IPS-15b (cell line): ENCODE data around the gene FRMD4A.

Source experiments
- H3K27me3 ChIP-seq: one replicate; pipeline ENCODE4 v1.6.1; 2013; ENCODE audit warnings: low read length; ENCODE audit not compliant: control insufficient read depth, insufficient read depth
- H3K36me3 ChIP-seq: one replicate; pipeline ENCODE4 v1.6.1; 2013; ENCODE audit warnings: low read length; ENCODE audit not compliant: control insufficient read depth, insufficient read depth
- H3K4me1 ChIP-seq: one replicate; pipeline ENCODE4 v1.6.1; 2013; ENCODE audit warnings: mild to moderate bottlenecking, low read length; ENCODE audit not compliant: control insufficient read depth, insufficient read depth
- H3K4me3 ChIP-seq: one replicate; pipeline ENCODE4 v1.5.1; 2013; ENCODE audit warnings: low read depth, low read length
- H3K9ac ChIP-seq: one replicate; pipeline ENCODE4 v1.6.1; 2013; ENCODE audit warnings: low read depth, mild to moderate bottlenecking, low read length
- H3K9me3 ChIP-seq: one replicate; pipeline ENCODE4 v1.6.1; 2013; ENCODE audit warnings: mild to moderate bottlenecking, low read length; ENCODE audit not compliant: control insufficient read depth, insufficient read depth

The FRMD4A gene

DNA sequence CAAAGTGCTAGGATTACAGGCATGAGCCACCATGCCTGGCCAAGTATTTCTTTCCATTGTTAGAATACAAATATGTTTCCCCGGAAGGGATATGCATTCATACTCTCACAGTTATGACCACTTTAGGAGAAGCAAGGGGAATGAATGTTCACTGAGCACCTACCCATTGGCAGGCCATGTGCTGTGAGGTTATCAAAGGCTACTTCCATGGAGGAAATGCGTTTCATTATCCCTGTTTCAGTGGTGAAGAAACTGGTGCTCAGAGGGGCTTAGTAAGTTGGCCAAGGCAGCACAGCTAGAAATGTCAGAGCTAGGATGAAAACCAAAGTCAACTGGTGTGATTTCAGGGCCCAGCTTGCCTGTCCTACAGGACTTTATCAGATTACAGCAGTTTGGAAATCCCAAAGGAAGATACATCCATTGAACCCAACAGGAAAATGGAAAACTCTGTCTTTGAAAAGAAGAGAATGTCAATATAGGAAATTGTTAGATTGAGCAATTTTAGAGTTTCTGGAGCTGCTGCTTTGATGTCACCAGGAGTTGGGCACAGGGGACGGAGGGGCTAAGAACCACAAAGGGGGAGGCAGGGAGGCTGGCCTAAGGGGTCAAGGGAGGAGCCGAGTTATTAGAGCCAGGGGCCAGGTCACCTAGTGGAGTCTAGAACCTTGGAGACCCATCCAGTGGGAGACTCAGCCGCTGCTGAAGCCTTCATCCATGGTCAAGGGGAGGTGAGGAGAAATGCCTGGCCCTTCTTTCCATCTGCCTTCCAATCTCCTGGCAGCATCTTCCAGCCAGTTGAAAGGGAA lies 319.8 kb downstream of the FRMD4A start:
- H3K4me1 ChIP-seq: peaks cover 13% of the 10 kb centered on the region
- no peaks in the 10 kb centered on the region for H3K27me3 ChIP-seq
- no peak overlapping the region for H3K4me3 ChIP-seq
- no peaks in the 10 kb centered on the region for H3K36me3 ChIP-seq
- no peak overlapping the region for H3K9ac ChIP-seq
- H3K9me3 ChIP-seq: no peaks in the 10 kb centered on the region

DNA sequence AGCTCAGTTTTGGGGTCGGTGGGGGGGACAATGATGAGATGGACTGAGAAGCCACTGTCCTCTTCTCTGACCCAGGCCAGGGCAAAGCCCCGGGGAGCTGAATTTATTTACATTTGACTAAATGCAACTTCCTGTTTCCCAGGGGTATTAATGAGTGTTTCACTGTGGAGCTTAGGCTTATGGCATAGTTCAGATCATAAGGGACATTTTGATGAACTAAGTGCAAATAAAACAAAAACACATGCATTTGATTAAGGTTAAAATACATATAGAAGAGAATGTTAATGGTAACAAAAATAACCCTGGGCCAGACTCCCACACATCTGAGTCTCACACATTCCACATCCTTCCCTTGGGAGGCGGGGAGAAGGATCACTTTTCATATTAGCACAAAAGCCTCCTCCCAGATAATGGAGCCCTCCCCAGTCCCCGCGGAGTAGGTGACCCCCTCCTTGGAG lies 320.6 kb downstream of the FRMD4A start:
- Histone ChIP-seq H3K27me3 (no peaks in the 10 kb centered on the region), H3K9me3 (no peaks in the 10 kb centered on the region), H3K36me3 (no peaks in the 10 kb centered on the region), H3K4me1 (peaks cover 13% of the 10 kb centered on the region), H3K4me3 (no peak overlapping the region), H3K9ac (no peak overlapping the region)

DNA sequence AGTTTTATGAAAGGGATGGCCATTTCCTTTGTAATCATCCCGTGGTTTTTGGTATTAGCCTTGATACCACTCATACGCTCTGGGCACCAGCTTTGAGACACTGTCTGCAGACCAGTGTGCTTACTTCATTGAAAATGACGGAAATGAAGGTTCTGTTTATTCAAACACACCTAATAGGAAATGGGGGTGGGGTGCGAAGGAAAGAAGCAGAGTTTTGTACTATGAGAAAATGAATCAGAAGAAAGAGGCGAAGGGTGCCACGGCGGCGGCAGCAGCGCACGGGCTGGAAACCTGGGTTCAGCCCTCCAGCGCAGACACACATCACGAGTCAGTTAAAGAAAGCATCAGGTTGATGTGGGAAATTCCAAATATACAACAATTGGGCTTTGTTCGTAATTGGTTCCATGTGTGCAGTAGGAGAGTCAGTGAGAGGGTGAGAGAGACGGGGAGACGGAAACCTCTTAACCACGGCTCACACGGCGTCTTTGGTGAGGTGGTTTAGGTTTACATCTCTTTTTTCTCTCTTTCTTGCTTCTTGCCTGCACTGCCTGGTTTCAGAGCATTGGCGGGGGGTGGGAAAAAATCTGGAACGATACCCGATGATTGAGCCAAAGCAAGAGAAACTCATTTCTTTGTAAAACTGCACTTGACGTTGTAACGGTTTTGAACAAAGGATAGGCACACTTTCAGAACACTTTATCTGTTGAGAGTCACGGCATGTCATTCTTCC lies 321.2 kb downstream of the FRMD4A start:
- no peaks in the 10 kb centered on the region for H3K27me3 ChIP-seq
- no peak overlapping the region for H3K4me3 ChIP-seq
- no peaks in the 10 kb centered on the region for H3K9me3 ChIP-seq
- no peaks in the 10 kb centered on the region for H3K36me3 ChIP-seq
- peaks cover 13% of the 10 kb centered on the region for H3K4me1 ChIP-seq
- no peak overlapping the region for H3K9ac ChIP-seq

DNA sequence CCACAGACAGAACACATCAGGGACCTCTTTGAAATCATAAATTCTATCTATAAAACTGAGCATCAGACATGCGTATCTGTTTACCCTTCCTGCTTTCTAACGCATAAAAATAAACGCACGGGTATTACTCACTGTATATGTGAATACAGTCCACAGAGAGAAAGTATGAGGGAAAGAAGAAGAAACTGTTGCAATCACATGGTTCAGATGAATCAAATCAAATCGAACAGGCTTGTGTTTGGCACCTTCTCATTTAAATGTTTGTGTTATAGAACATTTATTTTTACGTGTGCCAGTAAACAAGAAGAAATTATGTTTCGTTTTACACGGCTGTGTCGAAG lies 322.0 kb downstream of the FRMD4A start:
- H3K9me3 ChIP-seq: no peaks in the 10 kb centered on the region
- peaks cover 13% of the 10 kb centered on the region for H3K4me1 ChIP-seq
- no peaks in the 10 kb centered on the region for H3K36me3 ChIP-seq
- no peak overlapping the region for H3K4me3 ChIP-seq
- H3K27me3 ChIP-seq: no peaks in the 10 kb centered on the region
- no peak overlapping the region for H3K9ac ChIP-seq

DNA sequence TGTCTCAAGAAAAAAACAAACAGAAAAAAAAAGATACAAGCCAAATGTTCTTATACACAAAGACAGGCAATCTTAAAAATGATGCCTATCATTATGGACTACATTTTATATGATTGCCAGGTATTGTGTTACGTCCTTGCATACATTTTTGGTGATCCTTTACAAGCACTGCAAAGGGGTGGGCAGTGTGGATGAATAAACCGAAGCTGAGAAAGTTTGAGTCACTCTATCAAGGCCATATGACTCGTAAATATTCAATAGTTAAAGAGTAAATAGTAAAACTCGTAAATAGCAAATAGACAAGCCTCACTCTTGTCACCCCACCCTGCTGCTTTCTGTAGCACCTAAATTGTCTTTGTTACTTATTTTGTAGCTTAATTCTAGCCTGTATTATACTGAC lies 326.2 kb downstream of the FRMD4A start:
- no peaks in the 10 kb centered on the region for H3K27me3 ChIP-seq
- H3K4me1 ChIP-seq: peaks cover 2% of the 10 kb centered on the region
- no peaks in the 10 kb centered on the region for H3K9me3 ChIP-seq
- no peak overlapping the region for H3K4me3 ChIP-seq
- no peak overlapping the region for H3K9ac ChIP-seq
- no peaks in the 10 kb centered on the region for H3K36me3 ChIP-seq

DNA sequence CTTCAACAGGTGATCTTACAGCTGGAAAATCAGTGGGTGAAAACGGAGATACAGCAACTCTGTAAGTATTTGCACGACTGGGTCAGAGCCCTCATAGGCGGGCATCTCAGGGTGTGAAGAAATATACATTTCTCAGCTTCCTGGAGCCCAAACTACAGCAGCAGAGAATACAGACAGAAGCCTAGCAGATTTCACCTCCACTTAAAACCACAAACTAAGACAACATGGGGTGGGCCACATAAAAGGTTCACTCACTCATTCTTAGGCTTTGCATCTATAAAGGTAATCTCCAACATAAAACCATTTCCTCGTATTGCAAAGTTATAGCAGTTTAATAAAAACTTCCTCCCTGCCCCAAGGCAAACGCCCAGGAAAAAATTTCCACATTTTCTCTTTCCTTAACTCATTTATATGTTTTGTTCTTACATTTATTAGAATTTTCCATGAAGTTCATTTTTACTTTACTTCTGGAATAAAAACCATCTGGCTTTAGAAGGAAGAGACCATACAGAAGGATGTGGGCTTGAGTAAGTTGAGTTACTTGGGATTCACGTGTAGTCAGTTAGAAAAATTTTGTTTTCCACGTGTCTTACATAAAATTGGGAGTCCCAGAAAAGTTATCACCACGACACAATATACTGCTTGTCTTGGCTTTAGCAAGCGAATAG lies 327.1 kb downstream of the FRMD4A start:
- no peak overlapping the region for H3K9ac ChIP-seq
- H3K4me1 ChIP-seq: no peaks in the 10 kb centered on the region
- no peak overlapping the region for H3K4me3 ChIP-seq
- no peaks in the 10 kb centered on the region for H3K9me3 ChIP-seq
- no peaks in the 10 kb centered on the region for H3K27me3 ChIP-seq
- no peaks in the 10 kb centered on the region for H3K36me3 ChIP-seq

DNA sequence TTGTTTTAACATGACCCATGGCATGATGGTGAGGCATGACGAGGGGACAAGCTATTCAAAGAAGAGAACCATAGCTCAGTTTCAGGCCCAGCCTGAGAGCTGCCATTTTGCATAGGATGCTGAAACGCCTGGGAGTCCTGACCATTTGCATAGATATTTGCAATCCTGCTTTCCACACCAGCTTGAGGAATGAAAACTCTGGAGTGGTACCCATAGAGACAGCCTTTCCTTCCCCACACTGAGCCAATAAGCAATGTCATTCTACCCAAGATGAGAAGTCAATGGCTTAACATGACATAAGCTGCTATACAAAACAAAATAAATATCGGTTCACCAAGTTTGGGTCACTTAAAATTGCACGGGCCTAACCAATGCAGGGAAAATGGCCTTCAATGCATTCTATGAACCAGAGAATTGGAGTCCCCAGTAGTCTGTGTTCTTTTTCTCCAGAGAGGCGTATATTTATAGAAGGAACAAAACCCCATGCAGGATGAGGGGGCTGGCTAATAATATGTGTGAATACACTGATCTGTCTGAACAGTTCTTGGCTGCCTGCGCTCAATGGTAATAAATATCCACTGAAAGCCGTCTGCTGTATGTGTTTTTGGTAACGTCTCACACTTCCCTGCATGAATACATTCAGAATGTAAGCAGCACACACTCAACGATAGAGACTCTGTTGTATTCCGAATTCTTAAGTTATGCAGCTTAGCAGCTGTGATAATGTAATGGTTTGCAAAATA lies 329.3 kb downstream of the FRMD4A start:
- H3K4me1 ChIP-seq: no peaks in the 10 kb centered on the region
- H3K9ac ChIP-seq: no peak overlapping the region
- H3K4me3 ChIP-seq: no peak overlapping the region
- no peaks in the 10 kb centered on the region for H3K36me3 ChIP-seq
- H3K9me3 ChIP-seq: no peaks in the 10 kb centered on the region
- no peaks in the 10 kb centered on the region for H3K27me3 ChIP-seq

DNA sequence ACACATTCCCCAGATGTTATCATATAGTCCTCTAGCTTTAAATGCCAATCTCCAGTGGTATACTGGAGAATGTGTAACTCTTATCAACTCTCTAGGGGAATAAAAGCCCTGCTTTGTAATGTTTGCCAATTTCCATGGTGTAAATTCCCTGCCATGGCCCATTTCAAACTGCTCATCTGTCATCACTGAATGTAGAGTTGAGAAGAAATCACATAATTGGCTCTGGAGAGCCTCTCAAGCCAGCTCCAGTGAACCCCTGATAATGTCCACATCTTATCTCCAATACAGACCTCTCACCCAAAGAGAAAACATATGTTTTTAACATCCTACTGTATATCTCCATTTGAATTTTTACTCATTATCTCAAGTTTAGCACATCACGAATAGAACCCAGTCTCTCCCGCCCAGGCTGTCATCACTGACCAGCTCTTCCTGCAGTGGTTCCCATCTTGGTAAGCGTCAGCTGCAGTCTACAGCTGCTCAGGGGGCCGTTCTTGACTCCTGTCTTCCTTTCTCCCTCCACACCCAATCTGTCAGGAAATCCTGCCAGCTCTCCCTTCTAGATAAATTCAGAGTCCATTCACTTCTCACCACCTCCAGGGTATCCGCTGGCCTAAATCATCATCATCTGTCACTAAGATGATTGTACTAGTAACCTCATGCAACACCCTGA lies 332.4 kb downstream of the FRMD4A start:
- H3K9ac ChIP-seq: no peak overlapping the region
- no peaks in the 10 kb centered on the region for H3K36me3 ChIP-seq

DNA sequence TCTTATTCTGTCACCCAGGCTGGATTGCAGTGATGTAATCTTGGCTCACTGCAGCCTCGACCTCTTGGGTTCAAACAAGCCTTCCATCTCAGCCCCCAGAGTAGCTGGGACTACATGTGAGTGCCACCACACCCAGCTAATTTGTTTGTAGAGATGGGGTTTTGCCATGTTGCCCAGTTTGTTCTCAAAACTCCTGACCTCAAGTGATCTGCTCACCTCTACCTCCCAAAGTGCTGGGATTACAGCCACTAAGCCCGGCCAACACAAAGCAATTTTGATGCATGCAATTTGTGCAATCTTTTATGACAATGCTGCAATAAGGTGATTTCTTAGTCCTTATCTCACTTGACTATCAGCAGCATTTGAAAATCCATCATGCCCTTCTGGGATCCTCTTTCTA lies 333.1 kb downstream of the FRMD4A start:
- Histone ChIP-seq H3K9ac (no peak overlapping the region), H3K4me3 (no peak overlapping the region), H3K9me3 (no peaks in the 10 kb centered on the region), H3K4me1 (no peaks in the 10 kb centered on the region), H3K36me3 (no peaks in the 10 kb centered on the region), H3K27me3 (no peaks in the 10 kb centered on the region)

More for the DNA sequence above, 332.4 kb downstream of the FRMD4A start:
- H3K4me1 ChIP-seq: no peaks in the 10 kb centered on the region
- H3K27me3 ChIP-seq: no peaks in the 10 kb centered on the region
- H3K9me3 ChIP-seq: no peaks in the 10 kb centered on the region
- H3K4me3 ChIP-seq: no peak overlapping the region

DNA sequence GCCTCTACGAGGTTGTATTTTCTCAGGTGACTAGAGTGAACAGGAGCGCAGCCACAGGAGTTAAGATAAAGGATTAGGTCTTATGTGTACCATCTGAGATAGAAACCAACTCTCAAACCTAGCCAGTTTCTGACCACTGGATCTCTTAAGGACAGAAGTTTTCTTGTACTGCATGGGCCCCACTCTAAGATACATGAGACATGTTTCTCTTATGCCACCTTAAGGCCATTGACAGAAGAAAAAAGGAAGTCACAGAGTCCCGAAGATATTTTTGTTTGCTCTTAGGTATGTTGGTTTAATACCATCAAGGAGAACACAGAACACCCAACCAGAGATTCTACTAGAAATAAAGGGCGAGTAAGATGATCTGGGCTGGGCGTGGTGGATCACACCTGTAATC lies 335.8 kb downstream of the FRMD4A start:
- Histone ChIP-seq H3K4me1 (peaks cover 2% of the 10 kb centered on the region), H3K36me3 (no peaks in the 10 kb centered on the region), H3K27me3 (no peaks in the 10 kb centered on the region), H3K9ac (no peak overlapping the region), H3K9me3 (no peaks in the 10 kb centered on the region), H3K4me3 (no peak overlapping the region)

DNA sequence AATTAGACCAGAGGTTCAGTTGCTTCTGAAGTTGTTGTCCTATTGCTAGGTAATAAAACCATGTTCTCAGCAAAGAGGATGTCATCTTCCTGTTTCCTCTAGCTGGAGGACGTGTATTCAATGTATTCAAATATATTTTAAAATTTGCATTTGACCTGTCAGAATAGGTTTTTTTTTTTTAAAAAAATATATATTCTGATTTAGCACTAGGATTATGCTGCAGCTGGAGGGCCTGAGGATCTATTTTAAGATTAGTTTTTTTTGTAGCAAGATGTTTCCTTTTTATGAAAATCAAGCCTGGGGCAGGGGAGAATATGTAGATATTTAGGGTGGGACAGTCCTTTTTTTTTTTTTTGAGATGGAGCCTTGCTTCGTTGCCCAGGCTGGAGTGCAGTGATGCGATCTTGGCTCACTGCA lies 337.0 kb downstream of the FRMD4A start:
- Histone ChIP-seq H3K4me3 (no peak overlapping the region), H3K36me3 (no peaks in the 10 kb centered on the region), H3K9ac (no peak overlapping the region), H3K9me3 (no peaks in the 10 kb centered on the region), H3K27me3 (no peaks in the 10 kb centered on the region), H3K4me1 (peaks cover 2% of the 10 kb centered on the region)
